CD4-positive, alpha-beta T cell treated with Interleukin-15 for 4 hours (primary cell): ENCODE data around the gene WDFY4.

Experiments used
- DNase-seq: peaks from one replicate; pipeline ENCODE4 v3.0.0-alpha.2; 2020; ENCODE audit warnings: low spot score

Gene WDFY4

GRCh38 chr10:48818861-48819520 is 134.3 kb downstream of the WDFY4 start:
- no peak for DNase-seq

DNA sequence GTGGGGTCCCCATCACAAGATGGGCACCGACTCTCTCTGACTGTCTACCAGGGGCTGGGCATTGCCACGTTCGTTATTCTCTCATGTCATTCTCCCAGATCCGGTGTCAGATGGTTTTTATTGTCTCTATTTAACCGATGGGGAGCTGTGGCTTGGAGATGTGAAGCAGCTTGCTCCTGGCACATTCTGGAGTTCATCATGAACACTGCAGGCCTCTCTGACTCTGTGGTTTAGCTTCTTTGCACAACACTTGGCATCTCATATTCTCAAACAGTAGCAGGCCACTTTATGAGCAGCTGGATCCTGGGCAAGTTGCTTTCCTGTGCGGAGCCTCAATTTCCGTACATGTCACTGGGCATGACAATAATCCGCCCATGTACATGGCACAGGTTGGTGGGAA is 135.1 kb downstream of the WDFY4 start:
- DNase-seq = no peak

DNA sequence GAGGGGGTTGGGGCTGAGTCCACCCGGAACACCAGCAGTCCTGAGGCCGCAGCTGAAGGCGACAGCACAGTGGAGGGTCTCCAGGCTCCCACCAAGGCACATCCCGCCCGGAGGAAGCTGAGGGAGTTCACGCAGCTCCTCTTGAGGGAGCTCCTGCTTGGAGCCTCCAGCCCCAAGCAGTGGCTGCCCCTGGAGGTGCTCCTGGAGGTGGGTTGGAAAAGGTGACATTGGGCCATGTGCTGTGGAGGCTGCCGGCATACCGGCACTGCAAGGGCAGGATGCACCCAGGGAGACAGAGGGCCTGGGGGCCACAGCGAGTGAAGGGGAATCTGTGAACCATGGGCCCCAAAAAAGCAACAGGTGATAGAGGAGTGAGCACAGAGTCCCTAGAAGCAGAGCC is 135.6 kb downstream of the WDFY4 start:
- DNase-seq = no peak

- DNase-seq = no peak
Measured at GRCh38 chr10:48820699-48821098, 136.0 kb downstream of the WDFY4 start.

DNA sequence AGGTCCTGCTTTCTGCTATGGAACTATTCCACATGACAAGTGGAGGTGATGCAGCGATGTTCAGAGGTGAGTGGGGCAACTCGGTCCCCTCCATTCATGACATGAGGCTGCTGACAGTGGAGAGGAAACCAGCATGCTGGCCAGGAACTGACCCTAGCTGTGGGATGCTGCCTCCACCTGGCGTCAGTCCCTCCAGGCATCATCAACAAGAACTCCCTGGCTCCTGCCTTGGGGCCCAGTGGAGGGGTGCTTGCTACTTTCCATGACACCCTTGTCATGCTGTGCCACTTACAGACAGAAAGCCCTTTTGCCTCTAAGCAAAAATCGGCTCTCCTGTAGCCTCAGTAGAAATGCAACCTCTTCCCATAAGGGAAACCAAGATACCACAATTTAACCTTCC is 136.4 kb downstream of the WDFY4 start:
- no peak for DNase-seq

DNA sequence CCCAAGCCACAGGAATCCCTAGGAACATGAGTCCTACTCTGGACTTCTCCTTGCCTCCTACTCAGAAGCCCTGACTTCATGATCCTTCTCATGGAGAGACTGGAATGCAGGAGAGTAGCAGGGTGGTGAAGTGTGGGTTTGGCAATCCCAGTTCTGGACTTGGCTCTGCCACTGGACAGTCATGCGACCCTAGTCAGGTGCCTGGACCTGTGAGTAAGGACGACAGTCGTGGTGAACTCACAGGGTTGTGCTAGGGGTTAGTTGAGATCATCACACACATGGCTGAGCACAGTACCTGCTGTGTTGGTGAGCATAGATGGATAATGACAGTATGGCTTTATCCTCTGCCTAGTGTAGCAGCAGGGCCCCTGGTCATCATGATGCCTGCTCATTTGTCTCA is 137.0 kb downstream of the WDFY4 start:
- no peak for DNase-seq

- no peak for DNase-seq
Measured at GRCh38 chr10:48833674-48834073, 149.0 kb downstream of the WDFY4 start.

GRCh38 chr10:48834189-48834965 is 149.7 kb downstream of the WDFY4 start:
- DNase-seq = no peak

GRCh38 chr10:48835781-48836180 is 151.1 kb downstream of the WDFY4 start:
- no peak for DNase-seq

DNA sequence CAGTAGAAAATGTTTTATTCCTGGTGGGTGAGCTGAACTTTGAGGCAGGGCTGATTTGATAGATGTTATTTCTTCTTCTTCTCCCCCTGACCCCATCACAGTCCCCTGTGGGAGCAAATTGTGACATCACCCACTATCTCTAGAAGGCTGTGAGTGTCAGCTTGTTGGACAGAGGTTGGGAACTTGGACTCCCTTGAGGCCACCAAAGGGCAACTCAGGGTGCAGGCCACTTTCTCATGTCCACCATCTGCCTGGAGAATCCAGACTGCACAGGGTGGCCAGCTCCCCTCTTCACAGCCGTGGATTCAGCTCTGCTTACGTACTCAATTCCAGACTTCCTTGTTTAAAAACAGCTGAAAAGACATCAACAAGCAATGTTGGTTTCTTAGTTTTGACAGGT is 151.9 kb downstream of the WDFY4 start:
- DNase-seq = no peak

GRCh38 chr10:48838834-48839233 is 154.2 kb downstream of the WDFY4 start:
- no peak for DNase-seq

DNA sequence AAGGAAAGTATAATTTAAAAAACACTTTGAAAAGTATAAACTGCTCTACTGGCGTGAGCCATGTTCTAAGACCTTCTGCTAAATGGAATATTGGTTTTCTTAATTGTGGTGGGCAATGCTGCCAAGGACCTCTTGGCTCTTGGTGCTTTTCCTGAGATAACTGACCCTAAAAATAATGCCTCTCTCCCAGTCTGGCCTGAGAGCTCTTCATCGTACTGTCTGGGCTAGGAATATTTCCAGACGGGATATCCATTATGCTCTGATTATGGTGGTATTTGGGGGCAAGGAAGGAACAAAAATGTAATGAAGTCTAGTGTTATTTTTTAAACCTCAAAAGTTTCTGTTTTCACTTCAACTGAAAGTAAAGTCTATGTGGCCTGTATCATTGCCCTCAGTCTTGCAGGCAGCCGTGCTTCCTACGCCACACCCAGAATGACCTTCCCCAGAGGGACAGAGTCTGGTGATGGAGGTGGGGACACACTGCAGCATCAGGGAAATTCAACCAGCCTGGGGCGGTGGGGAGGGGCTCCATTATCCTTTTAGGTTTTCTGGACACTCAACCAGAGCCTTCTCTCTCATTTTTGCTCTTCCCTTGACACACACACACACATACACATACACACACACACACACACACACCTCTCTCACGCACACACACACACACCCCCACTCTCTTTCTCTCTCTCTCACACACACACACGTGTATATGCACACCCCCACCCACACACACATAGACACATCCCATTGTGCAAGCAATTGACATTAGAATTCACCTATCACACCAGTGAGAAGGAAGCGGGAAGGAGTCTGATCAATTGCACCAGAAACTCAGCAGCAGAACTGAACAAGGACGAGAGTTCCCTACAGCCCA is 155.4 kb downstream of the WDFY4 start:
- no peak for DNase-seq

GRCh38 chr10:48842231-48842630 is 157.6 kb downstream of the WDFY4 start:
- DNase-seq = no peak

DNA sequence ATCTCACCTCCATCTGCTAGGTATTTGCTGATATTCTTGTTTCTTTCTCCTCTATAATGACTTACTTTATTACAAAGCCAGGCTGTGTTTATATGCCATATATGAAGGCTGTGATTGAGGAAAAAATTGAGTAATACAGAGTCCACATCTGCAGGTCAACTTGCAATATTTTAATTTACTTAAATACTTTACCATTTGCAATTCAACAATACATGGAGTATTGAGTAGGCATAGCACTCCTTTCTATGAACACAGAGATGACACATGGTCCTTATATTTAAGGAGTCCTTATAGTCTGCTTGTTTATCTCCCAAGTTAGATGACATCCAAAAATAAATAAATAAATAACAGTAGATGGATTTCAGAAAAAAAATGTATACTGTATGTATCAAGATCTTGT is 158.5 kb downstream of the WDFY4 start:
- no peak for DNase-seq

DNA sequence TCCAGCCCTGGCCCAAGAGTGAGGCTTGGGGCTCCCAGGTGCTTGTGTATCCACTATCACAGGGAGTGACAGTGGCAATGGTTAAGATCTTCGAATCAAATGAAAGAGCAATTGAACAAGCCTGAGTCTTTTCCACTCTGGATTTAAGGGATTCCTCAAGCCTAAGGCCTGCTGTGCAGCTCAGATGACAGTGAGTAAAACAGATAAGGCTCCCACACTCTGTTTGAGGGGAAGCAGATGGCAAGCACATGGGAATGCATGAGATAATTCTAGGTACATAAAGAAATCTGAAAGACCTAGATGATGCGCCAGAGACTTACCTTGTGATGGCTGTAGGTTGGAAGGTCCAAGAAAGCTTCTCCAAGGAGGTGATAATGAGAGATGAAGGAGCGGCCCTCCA is 159.9 kb downstream of the WDFY4 start:
- DNase-seq = no peak

DNA sequence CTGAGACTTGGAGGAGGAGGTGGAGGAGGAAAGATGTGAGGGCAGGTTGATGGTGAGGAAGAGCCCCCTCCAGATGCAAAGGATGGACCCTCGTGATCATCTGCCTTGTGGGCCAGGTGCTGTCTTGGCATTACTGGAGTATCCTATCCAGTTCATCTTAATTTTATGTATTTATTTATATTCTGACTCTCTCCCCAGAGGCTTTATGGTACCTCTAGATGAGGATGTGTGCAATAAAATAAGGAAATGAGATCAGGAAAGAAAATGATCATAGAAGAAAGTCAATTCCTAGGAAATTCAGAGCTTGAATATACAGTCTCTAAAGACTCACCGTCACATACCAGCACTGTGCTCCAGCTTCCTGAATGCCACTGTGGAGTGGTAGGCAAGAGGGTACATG is 160.8 kb downstream of the WDFY4 start:
- no peak for DNase-seq

GRCh38 chr10:48847691-48848090 is 163.0 kb downstream of the WDFY4 start:
- no peak for DNase-seq

DNA sequence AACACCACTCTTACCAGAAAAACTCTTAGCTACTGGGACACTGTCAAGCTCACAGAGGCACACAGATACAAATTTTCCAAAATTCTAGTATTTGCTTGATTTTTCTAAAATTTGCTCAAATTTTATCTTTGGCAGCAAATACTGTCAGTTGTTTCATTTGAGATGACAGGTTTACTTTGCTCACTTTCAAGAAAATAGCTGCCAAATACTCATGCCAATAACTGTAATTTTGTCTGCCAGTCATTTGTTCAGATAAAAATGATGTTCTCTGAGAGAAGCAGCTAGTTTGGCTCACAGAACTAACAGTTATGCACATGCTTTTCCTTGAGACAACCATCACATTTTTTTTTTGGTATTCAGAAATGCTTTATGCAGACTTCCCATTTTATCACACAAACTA is 172.2 kb downstream of the WDFY4 start:
- no peak for DNase-seq

DNA sequence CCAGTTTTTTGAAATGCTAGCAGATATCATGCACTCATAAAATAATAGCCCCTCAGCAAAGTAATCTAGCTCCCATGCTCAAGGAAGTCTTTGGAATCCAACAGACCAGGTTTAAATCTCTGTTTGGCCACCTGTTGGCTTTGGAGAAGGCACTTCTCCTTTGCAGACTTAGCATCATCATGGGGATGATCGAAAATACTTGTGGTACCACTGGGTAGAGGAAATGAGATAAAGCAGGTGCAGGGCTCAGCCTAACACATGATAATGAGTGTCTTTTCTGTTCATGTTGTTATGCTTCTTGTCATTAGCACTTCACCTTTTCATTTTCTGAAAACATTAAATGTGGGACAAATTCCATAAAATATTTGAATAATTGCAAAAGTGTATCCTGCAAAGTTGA is 187.6 kb downstream of the WDFY4 start:
- DNase-seq = no peak

DNA sequence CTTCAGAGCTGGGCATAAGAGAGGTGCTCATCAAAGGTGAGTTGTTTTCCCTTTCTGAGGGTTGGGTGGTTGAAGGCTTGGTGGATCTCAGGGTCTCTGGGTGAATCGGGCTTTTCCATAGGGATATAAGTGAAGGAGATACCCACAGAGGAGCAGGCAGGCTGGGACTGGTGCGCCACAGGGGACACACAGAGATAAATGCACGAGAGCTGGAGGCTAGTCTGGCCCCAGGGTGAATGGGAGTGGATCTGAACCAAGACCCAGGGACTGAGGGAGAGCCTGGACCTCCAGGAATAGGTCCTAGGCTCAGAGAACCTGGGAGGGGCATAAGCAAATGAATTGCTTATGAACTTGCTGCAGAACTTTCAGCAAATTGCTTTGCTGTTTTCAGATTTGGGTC is 193.4 kb downstream of the WDFY4 start:
- DNase-seq = no peak

- DNase-seq = no peak
Measured at GRCh38 chr10:48879451-48879850, 194.8 kb downstream of the WDFY4 start.

DNA sequence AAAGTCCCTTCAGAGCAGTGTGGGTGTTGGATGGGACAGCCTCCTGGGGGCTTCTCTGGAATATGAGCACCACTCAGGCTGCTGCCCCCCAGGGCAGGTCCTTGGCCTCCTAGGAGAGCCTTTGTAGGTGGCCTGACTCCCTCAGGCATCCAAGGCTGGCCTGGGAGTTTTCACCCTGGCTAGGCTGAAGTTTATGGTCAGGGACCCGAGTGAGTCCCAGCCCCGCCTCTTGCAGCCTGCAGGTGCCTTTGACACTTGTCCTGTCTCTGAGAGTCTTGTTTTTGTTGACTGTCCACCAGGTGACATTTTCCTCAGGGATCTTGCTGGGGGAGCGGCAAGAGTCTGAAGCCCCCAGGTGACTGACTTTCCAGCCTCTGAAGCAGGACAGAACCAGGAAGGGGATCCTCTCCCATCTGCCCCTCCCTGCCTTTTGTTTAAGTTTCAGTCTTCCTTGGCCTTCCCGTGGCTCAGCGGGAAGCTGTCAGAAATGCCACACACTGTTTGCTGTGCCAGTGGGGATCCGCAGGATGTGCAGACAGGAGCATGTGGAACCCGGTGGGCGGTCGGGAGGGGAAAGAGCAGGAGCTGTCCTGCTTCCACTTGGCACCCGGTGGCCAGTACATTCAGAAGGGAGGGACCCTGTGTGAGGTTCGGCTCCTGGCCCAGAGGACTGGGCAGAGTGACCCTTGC is 195.5 kb downstream of the WDFY4 start:
- DNase-seq = no peak
